HG03064 (cell line): ENCODE data around the gene DOCK7.
"Not testable (repeated sequence)": the region's sequence is repeated elsewhere in the genome, so short reads cannot be mapped to it uniquely, and the experiment has no call there.

Experiments
- ATAC-seq: cut with Tn5 transposase; IDR thresholded peaks from one replicate; pipeline ENCODE4 v1.9.1; 2021; ENCODE audit warnings: low read depth; ENCODE audit not compliant: unreplicated experiment

The DOCK7 gene

DNA sequence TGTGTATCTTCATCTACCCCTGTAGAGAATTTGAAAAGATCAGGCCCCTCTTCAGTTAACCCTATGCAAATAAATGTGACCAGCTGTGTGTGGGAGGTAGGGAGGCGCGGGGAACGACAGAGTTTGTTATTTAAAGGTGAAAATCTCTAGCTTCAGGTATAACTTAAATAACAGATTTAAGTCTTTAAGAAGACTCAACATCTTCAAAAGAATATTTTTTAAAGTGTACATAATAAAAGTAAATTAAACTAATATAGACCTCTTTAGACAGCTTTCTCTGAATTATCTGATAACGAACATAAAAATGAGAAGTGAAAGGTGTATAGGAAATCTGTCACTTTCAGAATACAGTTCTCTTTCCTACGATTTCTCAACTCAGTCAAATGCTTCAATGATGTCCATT lies 74.9 kb downstream of the DOCK7 start:
- peak; percentile 95 for ATAC-seq

DNA sequence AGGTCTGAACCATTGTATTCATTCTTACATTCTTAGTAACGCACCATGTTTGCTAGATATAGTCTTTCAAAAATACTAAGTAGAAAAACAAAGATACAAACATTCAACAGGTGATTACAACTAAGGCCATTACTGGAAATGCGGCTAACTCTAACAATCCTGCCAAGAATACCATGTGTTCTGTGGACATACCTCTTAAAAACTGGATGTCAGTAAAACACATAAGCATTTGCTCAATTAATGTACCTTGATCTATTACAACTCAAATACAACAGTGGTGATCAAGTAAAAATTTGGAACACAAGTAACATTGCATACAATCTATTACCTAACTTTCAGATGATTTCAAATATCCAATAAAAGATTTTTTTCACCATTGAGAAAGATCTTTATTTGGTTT lies 75.4 kb downstream of the DOCK7 start:
- no peak for ATAC-seq

DNA sequence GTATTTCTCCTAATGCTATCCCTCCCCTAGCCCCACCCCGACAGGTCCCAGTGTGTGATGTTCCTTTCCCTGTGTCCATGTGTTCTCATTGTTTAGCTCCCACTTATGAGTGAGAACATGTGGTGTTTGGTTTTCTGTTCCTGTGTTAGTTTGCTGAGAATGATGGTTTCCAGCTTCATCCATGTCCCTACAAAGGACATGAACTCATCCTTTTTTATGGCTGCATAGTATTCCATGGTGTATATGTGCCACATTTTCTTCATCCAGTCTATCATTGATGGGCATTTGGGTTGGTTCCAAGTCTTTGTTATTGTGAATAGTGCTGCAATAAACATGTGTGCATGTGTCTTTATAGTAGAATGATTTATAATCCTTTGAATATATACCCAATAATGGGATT lies 77.6 kb downstream of the DOCK7 start:
- ATAC-seq: not testable (repeated sequence)

DNA sequence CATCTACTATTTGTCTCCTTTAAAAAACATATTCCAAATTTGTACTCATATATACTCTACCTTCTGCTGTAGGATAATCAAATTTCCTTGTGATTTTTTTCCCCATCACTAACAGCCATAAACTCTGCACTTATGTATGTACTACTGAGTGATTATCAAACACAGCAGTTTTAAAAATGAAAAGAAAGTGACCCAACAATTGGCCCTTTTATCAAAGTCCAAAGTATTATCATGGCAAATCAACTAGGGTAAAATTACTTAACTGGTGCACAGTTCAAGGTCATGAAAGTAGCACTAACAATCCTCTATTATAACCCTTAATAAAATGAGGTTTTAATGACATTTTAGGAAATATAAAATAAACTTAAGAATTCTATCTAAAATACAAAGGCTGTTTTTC lies 79.3 kb downstream of the DOCK7 start:
- no peak for ATAC-seq

DNA sequence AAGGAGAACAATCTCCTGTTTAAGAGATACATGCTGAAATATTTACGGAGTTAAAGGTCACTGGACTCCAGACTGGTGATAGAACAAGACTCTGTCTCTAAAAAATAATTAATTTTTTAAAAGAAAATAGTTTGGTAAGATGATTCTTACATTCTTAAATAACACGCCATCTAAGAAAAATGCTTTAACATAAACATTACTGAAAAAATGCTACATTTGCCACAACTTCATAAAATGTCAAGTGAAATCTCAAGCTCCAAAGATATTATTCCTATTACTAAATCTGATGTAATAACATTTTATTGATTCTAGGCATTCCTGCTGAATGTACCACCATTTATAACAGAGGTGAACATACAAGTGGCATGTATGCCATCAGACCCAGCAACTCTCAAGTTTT lies 86.7 kb downstream of the DOCK7 start:
- ATAC-seq: no peak

DNA sequence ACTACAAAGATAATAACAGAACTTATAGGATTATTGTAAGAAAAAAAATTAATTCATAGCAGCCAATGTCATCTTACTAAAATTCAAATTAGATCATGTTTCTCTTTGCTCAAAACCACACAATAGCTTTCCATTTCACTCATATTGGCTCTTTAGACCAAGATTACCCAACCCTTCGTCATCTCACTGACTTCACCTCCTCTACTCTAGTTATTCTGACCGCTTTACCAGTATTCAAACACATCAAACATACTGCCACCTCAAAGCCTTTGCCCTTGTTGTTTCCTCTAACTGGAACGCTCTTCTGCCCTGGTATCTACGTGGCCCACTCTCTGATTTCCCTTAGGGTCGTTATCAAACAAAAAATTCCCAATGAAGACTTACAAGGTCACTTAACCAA lies 89.1 kb downstream of the DOCK7 start:
- ATAC-seq: no peak

DNA sequence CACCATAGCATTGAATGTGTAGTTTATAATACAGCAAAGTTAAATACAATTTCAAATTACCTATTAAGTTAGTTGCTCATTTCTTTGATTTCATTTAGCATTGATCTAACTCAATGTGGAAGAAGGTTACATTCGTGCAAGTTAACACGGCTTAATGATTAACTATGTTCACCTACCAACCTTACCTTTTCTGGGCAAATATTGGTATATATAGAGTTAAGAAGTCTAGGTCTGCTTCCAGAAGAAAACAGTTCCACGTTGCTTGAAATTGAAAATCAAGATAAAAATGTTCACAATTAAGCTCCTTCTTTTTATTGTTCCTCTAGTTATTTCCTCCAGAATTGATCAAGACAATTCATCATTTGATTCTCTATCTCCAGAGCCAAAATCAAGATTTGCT lies 90.9 kb downstream of the DOCK7 start, which contains the start of gene ANGPTL3:
ANGPTL3 (plus strand) TSS at position 240 of the 400 bp plus-strand sequence; CDS start at position 287, 47 bp downstream.
- no peak for ATAC-seq

DNA sequence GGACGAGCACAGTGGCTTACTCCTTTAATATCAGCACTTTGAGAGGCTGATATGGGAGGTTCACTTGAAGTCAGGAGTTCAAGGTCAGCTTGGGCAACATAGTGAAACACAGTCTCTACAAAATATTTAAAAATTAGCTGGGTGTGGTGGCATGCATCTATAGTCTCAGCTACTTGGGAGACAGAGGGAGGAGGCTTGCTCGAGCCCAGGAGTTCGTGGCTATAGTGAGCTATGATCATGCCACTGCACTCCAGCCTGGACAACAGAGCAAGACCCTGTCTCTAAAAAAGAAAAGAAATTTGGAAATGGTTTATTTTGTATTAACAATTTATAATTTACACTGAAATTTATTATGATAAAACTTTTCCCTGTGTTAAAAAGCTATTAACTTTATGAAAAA lies 92.5 kb downstream of the DOCK7 start:
- ATAC-seq: no peak

DNA sequence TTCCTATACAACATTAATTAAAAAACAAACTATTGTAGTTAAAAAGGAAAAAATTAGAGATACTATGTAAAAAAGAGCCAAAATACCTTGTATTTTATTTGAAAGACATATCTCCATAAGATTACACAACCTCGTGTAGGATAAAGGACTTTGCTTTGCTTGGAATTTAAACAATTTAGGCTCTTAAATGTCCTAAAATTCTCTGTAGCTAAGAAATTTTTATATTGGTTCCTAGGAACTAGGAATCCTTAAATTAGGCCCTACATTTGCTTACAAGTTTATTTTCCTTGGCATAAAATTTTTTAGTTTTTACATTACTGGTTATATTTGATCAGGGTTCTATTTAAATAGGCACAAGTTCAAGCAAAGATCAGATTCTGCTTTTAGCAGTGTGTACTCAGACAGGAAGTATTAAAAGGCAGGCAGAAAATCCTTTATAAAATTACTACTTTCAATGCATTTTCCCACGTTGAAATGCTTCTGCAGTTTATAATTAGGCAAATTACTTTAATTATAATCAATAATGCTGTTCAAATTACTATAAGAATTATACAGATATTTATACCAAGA lies 94.3 kb downstream of the DOCK7 start:
- no peak for ATAC-seq

DNA sequence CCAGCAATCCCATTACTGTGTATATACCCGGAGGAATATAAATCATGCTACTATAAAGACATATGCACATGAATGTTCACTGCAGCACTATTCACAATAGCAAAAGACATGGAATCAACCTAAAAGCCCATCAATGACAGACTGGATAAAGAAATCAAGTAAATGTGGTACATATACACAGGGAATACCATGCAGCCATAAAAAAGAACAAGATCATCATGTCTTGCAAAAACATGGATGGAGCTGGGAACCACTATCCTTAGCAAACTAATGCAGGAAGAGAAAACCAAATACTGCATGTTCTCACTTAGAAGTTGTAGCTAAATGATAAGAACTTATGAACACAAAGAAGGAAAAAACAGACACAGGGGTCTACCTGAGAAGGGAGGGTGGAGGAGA lies 97.2 kb downstream of the DOCK7 start:
- no peak for ATAC-seq

DNA sequence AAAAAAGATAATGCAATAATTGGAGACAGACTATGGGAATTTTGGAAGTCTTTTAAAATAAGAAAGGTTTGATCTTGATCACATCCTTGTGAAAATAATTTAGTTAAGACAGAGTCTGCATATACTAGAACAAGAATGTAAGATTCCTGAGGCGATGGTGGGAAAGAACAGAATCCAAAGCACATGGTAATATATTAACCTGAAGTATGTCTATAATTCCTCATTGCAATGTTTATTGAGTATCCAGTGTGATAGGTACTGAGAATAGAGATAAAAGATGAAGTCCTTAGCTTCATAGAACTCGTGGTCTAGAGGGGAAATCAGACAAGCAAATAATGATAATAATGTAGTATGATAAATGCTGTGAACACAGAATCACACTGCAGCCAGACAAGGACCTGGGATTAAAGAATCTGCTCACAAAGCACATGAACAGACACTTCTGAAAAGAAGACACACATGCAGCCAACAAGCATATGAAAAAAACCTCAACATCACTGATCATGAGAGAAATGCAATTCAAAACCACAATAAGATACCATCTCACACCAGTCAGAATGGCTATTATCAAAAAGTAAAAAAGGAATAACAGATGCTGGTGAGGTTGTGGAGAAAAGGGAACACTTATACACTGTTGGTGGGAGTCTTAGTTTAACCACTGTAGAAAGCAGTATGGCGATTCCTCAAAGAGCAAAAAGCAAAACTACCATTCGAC lies 97.8 kb downstream of the DOCK7 start:
- no peak for ATAC-seq

DNA sequence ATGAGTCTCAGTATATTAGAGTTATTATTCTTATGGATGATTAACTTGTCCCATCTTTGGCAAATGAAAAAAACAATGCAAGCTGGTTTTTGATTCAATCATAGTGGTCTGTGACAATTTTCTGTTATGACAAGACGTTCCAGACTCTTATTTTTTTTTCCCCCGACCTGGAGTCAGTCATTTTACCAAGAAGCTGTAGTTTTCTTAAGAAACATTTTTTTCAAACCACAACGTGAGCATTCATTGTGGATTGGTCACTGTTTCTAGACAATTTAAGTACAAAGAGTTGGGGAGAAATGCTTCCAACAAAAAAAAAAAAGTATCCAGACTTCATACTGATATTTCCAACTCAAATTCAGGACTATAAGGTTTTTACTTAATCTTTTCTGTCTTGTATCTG lies 98.9 kb downstream of the DOCK7 start:
- no peak for ATAC-seq

DNA sequence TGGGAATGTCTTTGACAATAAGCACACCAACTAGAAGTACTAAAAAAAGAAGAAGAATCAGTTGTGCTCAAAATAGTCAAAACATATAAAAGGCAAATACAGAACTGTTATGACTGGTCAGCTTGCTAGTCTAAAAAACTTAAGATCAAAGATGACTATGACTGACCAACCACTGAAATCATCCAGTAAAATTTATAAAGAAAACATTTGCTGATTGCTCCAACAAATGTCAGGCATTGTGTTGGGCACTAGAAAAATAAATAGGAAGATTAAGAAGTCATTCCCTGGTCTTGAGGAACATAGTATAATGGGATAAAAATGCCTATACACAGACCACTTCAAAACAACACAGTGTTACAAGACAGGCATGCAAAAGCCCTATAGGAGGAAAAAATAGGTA lies 100.2 kb downstream of the DOCK7 start:
- no peak for ATAC-seq

DNA sequence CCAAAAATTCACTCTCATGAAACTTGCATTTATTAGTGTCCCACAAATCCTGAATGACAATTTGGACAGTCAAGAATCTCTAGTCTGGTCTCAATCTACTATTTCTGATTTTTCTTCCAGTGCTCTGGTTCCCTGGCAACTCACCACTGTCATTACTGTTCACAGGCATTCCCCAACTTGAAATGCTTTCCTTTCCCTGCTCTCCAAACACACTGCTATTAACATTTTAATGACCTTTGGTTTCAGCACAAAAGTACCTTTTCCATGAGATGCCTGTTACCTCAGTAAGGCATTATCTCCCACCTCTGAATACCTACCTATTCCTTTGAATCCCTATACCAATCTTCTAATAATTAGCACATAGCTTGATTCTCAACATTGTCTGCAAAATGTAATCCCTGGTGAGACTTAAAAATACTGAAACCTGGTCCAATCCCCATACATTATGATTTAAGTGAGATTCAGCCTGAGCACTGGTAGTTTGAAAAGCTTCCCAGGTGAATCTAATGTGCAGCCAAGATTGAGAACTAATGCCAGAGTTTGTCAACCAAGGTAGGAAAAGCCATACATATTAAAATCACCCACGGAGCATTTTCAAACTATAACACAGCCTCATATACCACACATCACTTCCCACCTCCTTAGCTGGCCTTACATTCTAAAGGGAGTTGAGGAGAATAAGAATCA lies 102.6 kb downstream of the DOCK7 start:
- no peak for ATAC-seq

DNA sequence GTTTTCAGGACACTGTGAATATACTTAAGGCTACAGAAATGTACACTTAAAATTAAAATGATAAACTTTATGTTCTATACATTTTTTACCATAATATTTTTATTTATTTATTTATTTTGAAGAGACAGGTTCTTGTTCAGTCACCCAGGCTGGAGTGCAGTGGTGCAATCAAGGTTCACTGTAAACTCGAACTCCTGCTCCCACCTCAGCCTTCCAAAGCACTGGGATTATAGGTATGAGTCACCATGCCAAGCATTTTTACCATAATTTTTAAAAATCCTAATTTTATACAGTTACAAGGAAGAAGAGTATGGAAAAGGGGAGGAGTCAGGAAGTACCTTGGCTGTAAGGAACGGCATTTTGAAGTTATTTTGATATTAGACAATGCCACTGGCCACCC lies 114.5 kb downstream of the DOCK7 start:
- ATAC-seq: no peak

DNA sequence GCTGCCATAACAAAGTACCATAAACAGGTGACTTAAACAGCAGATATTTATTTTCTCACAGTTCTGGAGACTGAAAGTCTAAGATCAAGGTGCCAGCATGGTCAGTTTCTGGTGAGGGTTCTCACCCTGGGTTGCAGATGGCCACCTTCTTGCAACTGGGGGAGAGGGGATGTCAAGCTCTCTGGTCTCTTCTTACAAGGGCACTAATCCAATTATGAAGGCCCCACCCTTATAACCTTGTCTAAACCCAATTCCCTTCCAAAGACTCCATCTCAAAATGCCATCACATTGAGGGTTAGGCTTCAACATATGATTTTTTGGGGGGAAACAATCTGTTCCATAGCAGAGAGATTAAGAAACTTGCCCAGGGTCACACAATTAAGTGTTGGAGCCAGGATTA lies 115.7 kb downstream of the DOCK7 start:
- no peak for ATAC-seq

DNA sequence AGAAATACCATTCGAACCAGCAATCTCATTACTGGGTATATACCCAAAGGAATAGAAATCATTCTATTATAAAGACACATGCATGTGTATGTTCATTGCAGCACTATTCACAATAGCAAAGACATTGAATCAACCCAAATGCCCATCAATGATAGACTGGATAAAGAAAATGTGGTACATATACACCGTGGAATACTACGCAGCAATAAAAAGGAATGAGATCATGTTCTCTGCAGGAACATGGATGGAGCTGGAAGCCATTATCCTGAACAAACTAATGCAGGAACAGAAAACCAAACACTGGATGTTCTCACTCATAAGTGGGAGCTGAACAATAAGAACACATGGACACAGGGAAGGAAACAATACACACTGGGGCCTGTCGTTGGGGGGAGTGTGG lies 116.7 kb downstream of the DOCK7 start:
- not testable (repeated sequence) for ATAC-seq

DNA sequence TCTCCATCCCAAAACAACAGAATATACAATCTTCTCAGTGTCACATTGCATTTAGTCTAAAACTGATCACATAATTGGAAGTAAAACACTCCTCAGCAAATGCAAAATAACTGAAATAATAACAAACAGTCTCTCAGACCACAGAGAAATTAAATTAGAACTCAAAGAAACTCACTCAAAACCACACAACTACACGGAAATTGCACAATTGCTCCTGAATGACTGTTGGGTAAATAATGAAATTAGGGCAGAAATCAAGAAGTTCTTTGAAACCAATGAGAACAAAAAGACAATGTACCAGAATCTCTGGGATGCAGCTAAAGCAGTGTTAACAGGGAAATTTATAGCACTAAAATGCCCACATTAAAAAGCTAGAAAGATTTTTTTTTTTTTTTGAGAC lies 120.3 kb downstream of the DOCK7 start:
- ATAC-seq: not testable (repeated sequence)

DNA sequence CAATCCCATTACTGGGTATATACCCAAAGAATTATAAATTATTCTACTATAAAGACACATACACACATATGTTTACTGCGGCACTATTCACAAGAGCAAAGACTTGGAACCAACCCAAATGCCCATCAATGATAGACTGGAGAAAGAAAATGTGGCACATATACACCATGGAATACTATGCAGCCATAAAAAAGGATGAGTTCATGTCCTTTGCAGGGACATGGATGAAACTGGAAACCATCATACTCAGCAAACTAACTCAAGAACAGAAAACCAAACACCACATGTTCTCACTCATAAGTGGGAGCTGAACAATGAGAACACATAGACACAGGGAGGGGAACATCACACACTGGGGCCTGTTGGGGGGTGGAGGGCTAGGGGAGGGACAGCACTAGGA lies 121.0 kb downstream of the DOCK7 start:
- ATAC-seq: not testable (repeated sequence)

DNA sequence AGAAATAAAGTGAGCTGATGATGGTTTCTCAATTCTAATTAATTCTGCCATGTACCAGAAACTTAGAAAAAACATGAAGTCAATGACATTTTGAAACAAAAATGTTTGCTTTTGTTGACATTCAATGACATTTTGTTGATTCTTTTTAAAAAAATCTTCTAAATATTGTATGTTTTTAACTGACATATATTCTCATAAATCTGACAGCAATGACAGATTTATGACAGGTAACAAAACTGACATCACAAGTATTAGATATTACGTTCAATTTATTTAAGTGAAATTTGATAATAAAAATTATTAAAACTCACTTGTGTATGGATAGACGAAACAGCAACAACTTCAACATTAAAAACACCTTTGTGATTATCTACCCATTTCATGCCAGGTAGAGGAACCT lies 126.9 kb downstream of the DOCK7 start:
- ATAC-seq: no peak

DNA sequence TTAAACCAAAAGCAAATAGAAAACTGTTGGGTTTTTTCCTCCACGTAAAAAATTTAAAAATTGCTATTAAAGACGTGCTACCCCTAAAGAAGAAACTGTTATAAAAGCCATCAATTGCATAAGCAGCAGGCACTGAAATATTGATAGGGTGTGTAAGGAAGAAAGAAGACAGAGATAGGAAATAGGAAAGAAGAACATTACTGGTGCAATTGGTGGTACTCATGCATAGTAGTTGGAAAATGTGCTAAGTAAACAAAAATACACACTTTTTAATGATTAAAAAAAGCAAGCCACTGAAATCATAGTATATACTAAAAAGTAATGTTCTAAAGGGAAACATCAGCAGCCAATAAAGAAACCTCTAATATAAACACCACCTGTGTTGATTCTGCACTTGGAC lies 143.6 kb downstream of the DOCK7 start:
- ATAC-seq: no peak

DNA sequence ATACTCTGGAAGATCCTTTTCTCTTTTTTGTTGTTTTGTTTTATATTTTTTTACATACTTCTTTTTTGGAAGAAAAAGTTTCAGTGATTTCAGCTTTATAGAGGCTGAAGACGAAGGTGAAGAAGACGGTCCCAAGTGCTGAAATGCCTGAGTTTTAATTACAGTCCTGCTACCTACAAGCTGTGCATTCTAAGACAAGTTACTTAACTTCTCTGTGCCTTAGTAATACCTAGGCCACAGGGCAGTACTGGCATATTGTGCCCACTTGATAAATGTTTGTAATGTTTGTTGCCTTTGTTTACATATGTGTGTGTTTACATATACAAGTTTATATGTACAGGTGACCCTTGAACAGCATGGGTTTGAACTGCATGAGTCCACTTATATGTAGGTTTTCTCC lies 147.1 kb downstream of the DOCK7 start:
- no peak for ATAC-seq
